Liver (tissue), 9 donors: ENCODE measurements around the gene PPP1R9A. TPM values are rescaled to one million over a fixed set of nuclear protein-coding genes. Genes with fewer than 3 reads are reported as not detected.

Source experiments
- DNase-seq: peaks from one replicate; pipeline ENCODE4 v3.0.0-alpha.2; 2017; ENCODE audit warnings: low spot score
- H3K27ac ChIP-seq, 2 donors: one replicate each; pipeline ENCODE4 v1.7.0; 2013; ENCODE audit warnings: inconsistent platforms in 2 of 2, low read length in 2 of 2, control low read depth in 1 of 2, low read depth in 1 of 2, mild to moderate bottlenecking in 1 of 2
- H3K27me3 ChIP-seq, 4 donors: one replicate each; pipeline versions ENCODE4 v1.6.1 to v1.7.0; 2013; ENCODE audit warnings: low read length in 3 of 4, inconsistent platforms in 1 of 4, mild to moderate bottlenecking in 1 of 4, moderate library complexity in 1 of 4; ENCODE audit not compliant: control insufficient read depth in 4 of 4, insufficient read depth in 4 of 4
- H3K36me3 ChIP-seq, 4 donors: one replicate each; pipeline versions ENCODE4 v1.6.1 to v1.7.0; 2013; ENCODE audit warnings: low read length in 3 of 4, mild to moderate bottlenecking in 3 of 4, low read depth in 1 of 4, moderate library complexity in 1 of 4; ENCODE audit not compliant: control insufficient read depth in 4 of 4, insufficient read depth in 3 of 4
- H3K4me1 ChIP-seq, 4 donors: one replicate each; pipeline versions ENCODE4 v1.6.1 to v1.7.0; 2013; ENCODE audit warnings: low read length in 3 of 4, mild to moderate bottlenecking in 3 of 4, moderate library complexity in 1 of 4; ENCODE audit not compliant: control insufficient read depth in 4 of 4, insufficient read depth in 4 of 4
- H3K4me3 ChIP-seq, 3 donors: one replicate each; pipeline versions ENCODE4 v1.6.1 to v1.7.0; 2013; ENCODE audit warnings: low read length in 3 of 3, control low read depth in 1 of 3, low read depth in 1 of 3, mild to moderate bottlenecking in 1 of 3
- H3K9ac ChIP-seq, 2 donors: one replicate each; pipeline ENCODE4 v1.7.0; 2013; ENCODE audit warnings: low read length in 2 of 2, mild to moderate bottlenecking in 2 of 2, moderate library complexity in 2 of 2, control low read depth in 1 of 2, low read depth in 1 of 2
- H3K9me3 ChIP-seq, 4 donors: one replicate each; pipeline versions ENCODE4 v1.6.1 to v1.7.0; 2013; ENCODE audit warnings: low read length in 3 of 4; ENCODE audit not compliant: control insufficient read depth in 4 of 4
- EGR1 ChIP-seq, 2 donors: IDR thresholded peaks; 2 replicates each; pipeline ENCODE4 v1.6.1; 2016 to 2018; ENCODE audit warnings: antibody characterized with exemption in 2 of 2, low read depth in 2 of 2
- FOXA1 ChIP-seq: IDR thresholded peaks from 2 replicates; pipeline ENCODE4 v1.6.1; 2016; ENCODE audit warnings: antibody characterized with exemption
- FOXA2 ChIP-seq: IDR thresholded peaks from 2 replicates; pipeline ENCODE4 v1.6.1; 2016; ENCODE audit warnings: antibody characterized with exemption
- GABPA ChIP-seq, 2 donors: IDR thresholded peaks in 1 of 2; conservative IDR thresholded peaks in 1 of 2; 2 replicates each; pipeline ENCODE4 v1.6.1; 2016; ENCODE audit warnings: antibody characterized with exemption in 2 of 2, mild to moderate bottlenecking in 1 of 2, moderate library complexity in 1 of 2
- HNF4A ChIP-seq, 2 donors: conservative IDR thresholded peaks; 2 replicates each; pipeline ENCODE4 v1.6.1; 2016; ENCODE audit warnings: antibody characterized with exemption in 2 of 2, mild to moderate bottlenecking in 2 of 2
- HNF4G ChIP-seq: IDR thresholded peaks from 2 replicates; pipeline ENCODE4 v1.6.1; 2016; ENCODE audit warnings: antibody characterized with exemption
- JUND ChIP-seq, 2 donors: IDR thresholded peaks; 2 replicates each; pipeline ENCODE4 v1.6.1; 2016; ENCODE audit warnings: antibody characterized with exemption in 2 of 2
- MAX ChIP-seq: IDR thresholded peaks from 2 replicates; pipeline ENCODE4 v1.6.1; 2016; ENCODE audit warnings: antibody characterized with exemption
- NR2F2 ChIP-seq: IDR thresholded peaks from 2 replicates; pipeline ENCODE4 v1.6.1; 2016; ENCODE audit warnings: antibody characterized with exemption
- RAD21 ChIP-seq, 2 donors: IDR thresholded peaks; 2 replicates each; pipeline ENCODE4 v1.6.1; 2016; ENCODE audit warnings: antibody characterized with exemption in 2 of 2, mild to moderate bottlenecking in 2 of 2
- REST ChIP-seq: IDR thresholded peaks from 2 replicates; pipeline ENCODE4 v1.6.1; 2016; ENCODE audit warnings: antibody characterized with exemption, mild to moderate bottlenecking
- RXRA ChIP-seq, 2 donors: IDR thresholded peaks; 2 replicates each; pipeline ENCODE4 v1.6.1; 2017 to 2018; ENCODE audit warnings: antibody characterized with exemption in 2 of 2, mild to moderate bottlenecking in 1 of 2
- SP1 ChIP-seq: IDR thresholded peaks from 2 replicates; pipeline ENCODE4 v1.6.1; 2018; ENCODE audit warnings: antibody characterized with exemption, mild to moderate bottlenecking
- TAF1 ChIP-seq: conservative IDR thresholded peaks from 2 replicates; pipeline ENCODE4 v1.6.1; 2016; ENCODE audit warnings: antibody characterized with exemption, mild to moderate bottlenecking
- YY1 ChIP-seq: IDR thresholded peaks from 2 replicates; pipeline ENCODE4 v1.6.1; 2016; ENCODE audit warnings: antibody characterized with exemption, mild to moderate bottlenecking
- ZBTB33 ChIP-seq: IDR thresholded peaks from 2 replicates; pipeline ENCODE4 v1.6.1; 2016; ENCODE audit warnings: antibody characterized with exemption
- WGBS: extraction: QIAGEN DNeasy Blood & Tissue Kit; methylation state at CpG from one replicate; pipeline ENCODE4 v1.1.7; 2013; 5-methylcytosine and 5-hydroxymethylcytosine counted together
- polyA plus RNA-seq, 2 donors: library from polyadenylated mRNA; stranded (reverse) in 1 of 2; unstranded in 1 of 2; fragments of 200-250 nt in 1 of 2; fragments of >200 nt in 1 of 2; fragmentation: Nextera tagmentation in 1 of 2; extraction: Ambion mirVana in 1 of 2; gene quantifications; one replicate each; pipeline versions ENCODE4 v1.2.1 to v1.2.3, GENCODE V29; 2013 to 2015
- total RNA-seq, 2 donors: library from RNA; depleted of rRNA; stranded (reverse); fragments of >200 nt; gene quantifications; one replicate each; pipeline ENCODE4 v1.2.3, GENCODE V29; 2014
- TF ChIP-seq, protein P1 (sequence below): IDR thresholded peaks from 2 replicates; pipeline ENCODE4 v1.6.1; 2016; ENCODE audit warnings: antibody characterized with exemption
- TF ChIP-seq, protein P2 (sequence below): fragments of 150-350 bp; IDR thresholded peaks from 2 replicates; pipeline ENCODE4 v1.5.1; 2017; ENCODE audit warnings: improper control_type of control experiment, low read depth, low read length; ENCODE audit not compliant: missing input control
- donor health status: healthy.
- donor health status: healthy.
- donor health status: healthy.
- donor health status: healthy.
- donor health status: healthy.

Gene PPP1R9A
- total and polyA plus RNA-seq, 4 donors, result 0.17 to 5.4 (median 2.7) TPM

DNA sequence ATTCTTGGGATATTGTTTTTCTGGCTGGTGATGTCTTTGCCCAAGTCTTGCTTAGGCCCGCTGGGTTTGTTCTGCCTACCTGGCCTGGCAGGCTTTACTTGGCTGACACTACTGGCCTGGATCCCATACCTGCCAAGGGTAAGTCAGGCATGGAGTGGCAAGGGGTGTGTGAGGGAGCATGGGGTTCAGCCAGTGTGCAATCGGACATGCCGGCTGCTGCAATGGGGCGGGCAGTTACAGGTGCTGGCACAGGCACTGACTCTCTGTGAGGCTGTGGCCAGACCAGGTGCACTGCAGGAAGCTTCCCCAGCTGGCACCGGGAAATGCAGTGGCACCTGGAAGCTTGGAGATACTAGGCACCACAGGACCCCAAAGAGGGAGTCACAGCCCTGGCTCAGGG is 248.6 kb downstream of the PPP1R9A start:
- Histone ChIP-seq H3K36me3 (no peaks in the 10 kb centered on the region), H3K9me3 (no peaks in the 10 kb centered on the region), H3K9ac (no peak overlapping the region), H3K27ac (no peak overlapping the region), H3K27me3 (no peaks in the 10 kb centered on the region), H3K4me3 (no peak overlapping the region), H3K4me1 (no peaks in the 10 kb centered on the region)
- DNase-seq, result no peak
- TF ChIP-seq HNF4A (conservative IDR thresholded peaks at IDR 0.05), result no peak
- TF ChIP-seq REST, result no peak
- TF ChIP-seq HNF4G, result no peak
- TF ChIP-seq TAF1, result no peak
- TF ChIP-seq ZBTB33, result no peak
- TF ChIP-seq RXRA (IDR thresholded peaks at IDR 0.05), result no peak
- TF ChIP-seq EGR1 (IDR thresholded peaks at IDR 0.05; ENCODE audit: low read depth in 2 of 2), result no peak
- TF ChIP-seq JUND (IDR thresholded peaks at IDR 0.05), result no peak
- no peak for TF ChIP-seq FOXA1
- TF ChIP-seq, protein P1, sequence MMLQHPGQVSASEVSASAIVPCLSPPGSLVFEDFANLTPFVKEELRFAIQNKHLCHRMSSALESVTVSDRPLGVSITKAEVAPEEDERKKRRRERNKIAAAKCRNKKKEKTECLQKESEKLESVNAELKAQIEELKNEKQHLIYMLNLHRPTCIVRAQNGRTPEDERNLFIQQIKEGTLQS, result no peak
- no peak for TF ChIP-seq SP1
- no peak for TF ChIP-seq YY1
- TF ChIP-seq RAD21 (IDR thresholded peaks at IDR 0.05), result no peak
- no peak for TF ChIP-seq FOXA2
- TF ChIP-seq MAX, result no peak
- no peak for TF ChIP-seq NR2F2
- TF ChIP-seq GABPA (IDR thresholded peaks at IDR 0.05 in 1 of 2, conservative IDR thresholded peaks at IDR 0.05 in 1 of 2), result no peak
- TF ChIP-seq, protein P2, sequence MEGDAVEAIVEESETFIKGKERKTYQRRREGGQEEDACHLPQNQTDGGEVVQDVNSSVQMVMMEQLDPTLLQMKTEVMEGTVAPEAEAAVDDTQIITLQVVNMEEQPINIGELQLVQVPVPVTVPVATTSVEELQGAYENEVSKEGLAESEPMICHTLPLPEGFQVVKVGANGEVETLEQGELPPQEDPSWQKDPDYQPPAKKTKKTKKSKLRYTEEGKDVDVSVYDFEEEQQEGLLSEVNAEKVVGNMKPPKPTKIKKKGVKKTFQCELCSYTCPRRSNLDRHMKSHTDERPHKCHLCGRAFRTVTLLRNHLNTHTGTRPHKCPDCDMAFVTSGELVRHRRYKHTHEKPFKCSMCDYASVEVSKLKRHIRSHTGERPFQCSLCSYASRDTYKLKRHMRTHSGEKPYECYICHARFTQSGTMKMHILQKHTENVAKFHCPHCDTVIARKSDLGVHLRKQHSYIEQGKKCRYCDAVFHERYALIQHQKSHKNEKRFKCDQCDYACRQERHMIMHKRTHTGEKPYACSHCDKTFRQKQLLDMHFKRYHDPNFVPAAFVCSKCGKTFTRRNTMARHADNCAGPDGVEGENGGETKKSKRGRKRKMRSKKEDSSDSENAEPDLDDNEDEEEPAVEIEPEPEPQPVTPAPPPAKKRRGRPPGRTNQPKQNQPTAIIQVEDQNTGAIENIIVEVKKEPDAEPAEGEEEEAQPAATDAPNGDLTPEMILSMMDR, result no peak
- WGBS, result 96% methylated on average over 5 of the region's 5 CpGs

DNA sequence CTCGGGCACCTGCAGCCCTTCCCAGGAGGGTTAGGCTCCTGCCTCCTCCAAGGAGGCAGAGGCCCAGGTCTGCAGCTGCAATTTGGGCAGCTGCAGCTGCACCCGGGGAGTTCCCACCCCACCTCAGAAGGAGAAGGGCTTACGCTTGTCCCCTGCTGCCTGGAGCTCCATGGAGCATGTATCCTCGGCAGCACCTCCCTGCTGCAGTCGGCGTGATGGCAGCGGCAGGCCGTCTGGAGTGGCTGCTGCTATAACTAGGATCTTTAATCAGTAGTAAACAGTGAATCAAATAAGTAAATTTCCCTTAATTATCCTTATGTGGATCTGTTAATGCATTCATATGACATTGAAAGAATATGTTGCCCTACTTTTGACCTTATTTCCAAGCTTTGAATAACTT is 250.0 kb downstream of the PPP1R9A start:
- DNase-seq, result no peak
- Histone ChIP-seq H3K27ac (no peak overlapping the region), H3K36me3 (no peaks in the 10 kb centered on the region), H3K4me1 (no peaks in the 10 kb centered on the region), H3K27me3 (no peaks in the 10 kb centered on the region), H3K9ac (no peak overlapping the region), H3K4me3 (no peak overlapping the region), H3K9me3 (no peaks in the 10 kb centered on the region)
- WGBS, result 94% methylated on average over 8 of the region's 8 CpGs
- TF ChIP-seq GABPA (IDR thresholded peaks at IDR 0.05 in 1 of 2, conservative IDR thresholded peaks at IDR 0.05 in 1 of 2) (no peak), RXRA (IDR thresholded peaks at IDR 0.05) (no peak), REST (no peak), SP1 (no peak), JUND (IDR thresholded peaks at IDR 0.05) (no peak), TAF1 (no peak), NR2F2 (no peak), HNF4G (no peak), YY1 (no peak), EGR1 (IDR thresholded peaks at IDR 0.05; ENCODE audit: low read depth in 2 of 2) (no peak), RAD21 (IDR thresholded peaks at IDR 0.05) (no peak)
- TF ChIP-seq, protein P1, result no peak
- TF ChIP-seq, protein P2, result no peak
